Trophoblast cell (in vitro differentiated cells and primary cell): ENCODE results near the gene ZNF260.

Source experiments
- DNase-seq, 2 donors: peaks; one replicate each; pipeline ENCODE4 v3.0.0-alpha.2; 2016
- H2AFZ ChIP-seq: 2 replicates; pipeline ENCODE4 v1.6.1; 2013; ENCODE audit warnings: low read length, moderate library complexity, mild to moderate bottlenecking; ENCODE audit not compliant: insufficient read depth, poor library complexity
- H2AK5ac ChIP-seq: 2 replicates; pipeline ENCODE4 v1.6.1; 2013; ENCODE audit warnings: mild to moderate bottlenecking, low read length
- H2BK120ac ChIP-seq: 2 replicates; pipeline ENCODE4 v1.6.1; 2013; ENCODE audit warnings: low read length, mild to moderate bottlenecking, moderate library complexity; ENCODE audit not compliant: insufficient read depth, poor library complexity
- H2BK12ac ChIP-seq: 2 replicates; pipeline ENCODE4 v1.6.1; 2013; ENCODE audit warnings: mild to moderate bottlenecking, low read length, moderate library complexity
- H2BK5ac ChIP-seq: 2 replicates; pipeline ENCODE4 v1.6.1; 2013; ENCODE audit warnings: low read length, low read depth, moderate library complexity, mild to moderate bottlenecking; ENCODE audit not compliant: poor library complexity
- H3K14ac ChIP-seq: 2 replicates; pipeline ENCODE4 v1.6.1; 2013; ENCODE audit warnings: mild to moderate bottlenecking, low read length
- H3K18ac ChIP-seq: 2 replicates; pipeline ENCODE4 v1.6.1; 2013; ENCODE audit warnings: mild to moderate bottlenecking, low read length
- H3K23ac ChIP-seq: 2 replicates; pipeline ENCODE4 v1.6.1; 2013; ENCODE audit warnings: low read length
- H3K27ac ChIP-seq: 2 replicates; pipeline ENCODE4 v1.5.1; 2013; ENCODE audit warnings: low read depth, mild to moderate bottlenecking, inconsistent platforms, low read length, moderate library complexity
- H3K27me3 ChIP-seq: 2 replicates; pipeline ENCODE4 v1.6.1; 2013; ENCODE audit warnings: inconsistent platforms, mild to moderate bottlenecking, low read length, moderate library complexity; ENCODE audit not compliant: insufficient read depth
- H3K36me3 ChIP-seq, 2 experiments: 1 replicate in 1 of 2; 2 replicates in 1 of 2; pipeline ENCODE4 v1.6.1; 2013; ENCODE audit warnings: low read length in 2 of 2, mild to moderate bottlenecking in 2 of 2, moderate library complexity in 1 of 2; ENCODE audit not compliant: insufficient read depth in 2 of 2, control insufficient read depth in 1 of 2
- H3K4ac ChIP-seq: 2 replicates; pipeline ENCODE4 v1.6.1; 2013; ENCODE audit warnings: low read depth, mild to moderate bottlenecking, low read length, moderate library complexity
- H3K4me1 ChIP-seq, 2 experiments: 1 replicate in 1 of 2; 2 replicates in 1 of 2; pipeline ENCODE4 v1.6.1; 2013; ENCODE audit warnings: low read length in 2 of 2, mild to moderate bottlenecking in 2 of 2, moderate library complexity in 1 of 2; ENCODE audit not compliant: insufficient read depth in 2 of 2, control insufficient read depth in 1 of 2
- H3K4me2 ChIP-seq: 2 replicates; pipeline ENCODE4 v1.6.1; 2013; ENCODE audit warnings: inconsistent platforms, mild to moderate bottlenecking, low read length, moderate library complexity
- H3K4me3 ChIP-seq: 2 replicates; pipeline ENCODE4 v1.5.1; 2013; ENCODE audit warnings: mild to moderate bottlenecking, low read depth, low read length, inconsistent platforms
- H3K79me1 ChIP-seq: one replicate; pipeline ENCODE4 v1.6.1; 2013; ENCODE audit warnings: low read length
- H3K79me2 ChIP-seq: 2 replicates; pipeline ENCODE4 v1.6.1; 2013; ENCODE audit warnings: low read length, mild to moderate bottlenecking; ENCODE audit not compliant: control insufficient read depth, insufficient read depth, poor library complexity
- H3K9ac ChIP-seq: 2 replicates; pipeline ENCODE4 v1.6.1; 2013; ENCODE audit warnings: mild to moderate bottlenecking, low read length
- H3K9me3 ChIP-seq: 2 replicates; pipeline ENCODE4 v1.6.1; 2013; ENCODE audit warnings: low read depth, mild to moderate bottlenecking, control low read depth, inconsistent platforms, low read length; ENCODE audit not compliant: insufficient read depth
- H4K12ac ChIP-seq: 2 replicates; pipeline ENCODE4 v1.6.1; 2013; ENCODE audit warnings: low read depth, mild to moderate bottlenecking, low read length, moderate library complexity
- H4K8ac ChIP-seq: 2 replicates; pipeline ENCODE4 v1.6.1; 2013; ENCODE audit warnings: low read depth, mild to moderate bottlenecking, low read length, moderate library complexity
- H4K91ac ChIP-seq: one replicate; pipeline ENCODE4 v1.6.1; 2013; ENCODE audit warnings: low read depth, mild to moderate bottlenecking, low read length, moderate library complexity
- WGBS: extraction: QIAGEN DNeasy Blood & Tissue Kit; methylation state at CpG from one replicate; pipeline ENCODE4 v1.1.7; 2013; ENCODE audit warnings: missing lambda C conversion rate; ENCODE audit not compliant: insufficient read length, insufficient coverage; ENCODE audit errors: extremely low coverage; 5-methylcytosine and 5-hydroxymethylcytosine counted together

ZNF260 gene

GRCh38 chr19:36573020-36573894 is 45.2 kb upstream of the ZNF260 start, which contains the start of gene ZNF529:
Gene ZNF529 (minus strand): TSS chr19:36573292. CDS start chr19:36572346, 946 bp downstream.
- Histone ChIP-seq H3K4me3 (peak within 1 kb of the TSS; percentile 97), H3K23ac (no peak within 1 kb of the TSS)

GRCh38 chr19:36572593-36573019 is 44.5 kb upstream of the ZNF260 start:
- Histone ChIP-seq H3K79me1 (peaks cover 10% of the 10 kb centered on the region), H3K4ac (peak overlapping the region; percentile 67)

More at GRCh38 chr19:36573020-36573894, 45.2 kb upstream of the ZNF260 start, which contains the start of gene ZNF529:
- Histone ChIP-seq H3K36me3 (peaks cover 9 to 11% of the 10 kb centered on the region in 2 experiments), H4K91ac (peak within 1 kb of the TSS; percentile 82), H2BK12ac (no peak within 1 kb of the TSS), H3K79me2 (peaks cover 15% of the 10 kb centered on the region), H3K4me2 (peak within 1 kb of the TSS; percentile 87), H3K4ac (peak within 1 kb of the TSS; percentile 68), H2AK5ac (peak within 1 kb of the TSS; percentile 67), H3K14ac (peak within 1 kb of the TSS; percentile 86), H3K79me1 (peaks cover 10% of the 10 kb centered on the region), H3K9ac (peak within 1 kb of the TSS; percentile 96), H3K9me3 (no peaks in the 10 kb centered on the region), H2BK5ac (peak within 1 kb of the TSS; percentile 68), H3K27me3 (no peaks in the 10 kb centered on the region), H3K4me1 (peaks cover 3 to 6% of the 10 kb centered on the region in 2 experiments), H2BK120ac (peak within 1 kb of the TSS; percentile 74), H3K27ac (peak within 1 kb of the TSS; percentile 59), H3K18ac (peak within 1 kb of the TSS; percentile 76), H2AFZ (peak within 1 kb of the TSS; percentile 61), H4K12ac (peak within 1 kb of the TSS; percentile 77), H4K8ac (peak within 1 kb of the TSS; percentile 84)
- WGBS, result no CpG with 5 or more reads among the region's 66 CpGs
- DNase-seq, result peak; percentile 92 to 93

DNA sequence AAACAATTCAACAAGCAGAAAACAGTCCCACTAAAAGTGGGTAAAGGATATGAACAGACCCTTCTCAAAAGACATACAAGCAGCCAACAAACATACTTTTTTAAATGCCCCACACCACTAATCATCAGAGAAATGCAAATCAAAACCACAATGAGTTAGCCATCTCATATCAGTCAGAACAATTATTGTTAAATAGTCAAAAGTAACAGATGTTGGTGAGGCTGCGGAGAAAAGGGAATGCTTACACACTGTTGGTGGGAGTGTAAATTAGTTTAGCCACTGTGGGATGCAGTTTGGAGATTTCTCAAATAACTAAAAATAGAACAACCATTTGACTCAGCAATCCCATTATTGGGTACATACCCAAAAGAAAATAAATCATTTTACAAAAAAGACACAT is 36.3 kb upstream of the ZNF260 start:
- H3K4me3 ChIP-seq, result no peak overlapping the region
- no peaks in the 10 kb centered on the region for H3K79me2 ChIP-seq
- H2BK120ac ChIP-seq, result no peak overlapping the region
- no peak overlapping the region for H2AK5ac ChIP-seq
- peaks cover 5 to 9% of the 10 kb centered on the region in 2 experiments for H3K36me3 ChIP-seq
- H3K4me2 ChIP-seq, result no peak overlapping the region
- no peak overlapping the region for H3K18ac ChIP-seq
- no peak overlapping the region for H3K9ac ChIP-seq
- no CpG with 5 or more reads among the region's 1 CpG for WGBS
- H4K12ac ChIP-seq, result no peak overlapping the region
- no peaks in the 10 kb centered on the region for H3K4me1 ChIP-seq
- no peak overlapping the region for H4K8ac ChIP-seq
- no peaks in the 10 kb centered on the region for H3K27me3 ChIP-seq
- H2AFZ ChIP-seq, result no peak overlapping the region
- peaks cover 9% of the 10 kb centered on the region for H3K9me3 ChIP-seq
- no peaks in the 10 kb centered on the region for H3K79me1 ChIP-seq
- H4K91ac ChIP-seq, result no peak overlapping the region
- no peak overlapping the region for H3K27ac ChIP-seq
- no peak overlapping the region for H3K4ac ChIP-seq
- H2BK12ac ChIP-seq, result no peak overlapping the region
- no peak for DNase-seq
- H2BK5ac ChIP-seq, result no peak overlapping the region
- no peak overlapping the region for H3K14ac ChIP-seq
- no peak overlapping the region for H3K23ac ChIP-seq

More at GRCh38 chr19:36572593-36573019, 44.5 kb upstream of the ZNF260 start:
- Histone ChIP-seq H4K8ac (peak overlapping the region; percentile 52), H3K36me3 (peaks cover 9 to 11% of the 10 kb centered on the region in 2 experiments), H3K9me3 (no peaks in the 10 kb centered on the region), H3K4me2 (peak overlapping the region; percentile 59), H3K4me1 (peaks cover 3 to 6% of the 10 kb centered on the region in 2 experiments), H2AK5ac (no peak overlapping the region), H3K27me3 (no peaks in the 10 kb centered on the region), H3K14ac (peak overlapping the region; percentile 23), H2AFZ (peak overlapping the region; percentile 53), H2BK120ac (peak overlapping the region; percentile 4), H3K4me3 (peak overlapping the region; percentile 97), H3K18ac (no peak overlapping the region), H3K79me2 (peaks cover 15% of the 10 kb centered on the region), H3K9ac (peak overlapping the region; percentile 82), H2BK5ac (no peak overlapping the region), H4K12ac (no peak overlapping the region), H3K23ac (no peak overlapping the region), H2BK12ac (no peak overlapping the region), H3K27ac (no peak overlapping the region), H4K91ac (peak overlapping the region; percentile 36)
- WGBS, result no CpG with 5 or more reads among the region's 11 CpGs
- no peak for DNase-seq

DNA sequence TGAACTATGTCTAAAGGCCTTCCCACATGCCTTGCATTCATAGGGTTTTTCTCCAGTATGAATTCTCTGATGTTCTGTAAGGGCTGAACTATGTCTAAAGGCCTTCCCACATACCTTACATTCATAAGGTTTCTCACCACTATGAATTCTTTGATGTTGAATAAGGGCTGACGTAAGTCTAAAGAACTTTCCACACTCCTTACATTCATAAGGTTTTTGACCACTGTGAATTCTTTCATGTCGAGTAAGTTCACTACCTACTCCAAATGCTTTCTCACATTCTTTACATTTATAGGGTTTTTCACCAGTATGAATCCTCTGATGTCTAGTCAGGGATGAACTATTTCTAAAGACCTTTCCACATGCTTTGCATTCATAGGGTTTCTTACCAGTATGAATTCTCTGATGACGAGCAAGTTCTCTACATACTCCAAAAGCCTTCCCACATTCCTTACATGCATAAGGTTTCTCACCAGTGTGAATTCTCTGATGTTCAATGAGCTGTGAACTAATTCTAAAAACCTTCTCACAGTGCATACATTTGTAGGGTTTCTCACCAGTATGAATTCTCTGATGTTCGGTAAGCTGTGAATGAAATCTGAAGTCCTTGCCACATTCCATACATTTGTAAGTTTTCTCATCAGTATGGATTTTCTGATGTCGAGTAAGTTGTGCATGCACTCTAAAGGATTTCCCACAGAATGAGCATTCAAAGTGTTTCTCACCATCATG is 19.1 kb upstream of the ZNF260 start:
- no peak overlapping the region for H2BK120ac ChIP-seq
- no CpG with 5 or more reads among the region's 5 CpGs for WGBS
- H3K27ac ChIP-seq, result no peak overlapping the region
- no peak overlapping the region for H3K23ac ChIP-seq
- peak in 1 of 2 donors; percentile 53 for DNase-seq
- no peaks in the 10 kb centered on the region for H3K4me1 ChIP-seq
- H3K9me3 ChIP-seq, result peaks cover 13% of the 10 kb centered on the region
- H3K9ac ChIP-seq, result no peak overlapping the region
- H3K79me2 ChIP-seq, result no peaks in the 10 kb centered on the region
- no peak overlapping the region for H3K14ac ChIP-seq
- H4K12ac ChIP-seq, result no peak overlapping the region
- H3K18ac ChIP-seq, result no peak overlapping the region
- no peaks in the 10 kb centered on the region for H3K27me3 ChIP-seq
- no peaks in the 10 kb centered on the region for H3K79me1 ChIP-seq
- H4K8ac ChIP-seq, result no peak overlapping the region
- no peak overlapping the region for H3K4me2 ChIP-seq
- H2AFZ ChIP-seq, result no peak overlapping the region
- H3K4me3 ChIP-seq, result no peak overlapping the region
- H4K91ac ChIP-seq, result no peak overlapping the region
- H3K4ac ChIP-seq, result no peak overlapping the region
- no peak overlapping the region for H2AK5ac ChIP-seq
- H3K36me3 ChIP-seq, result peaks cover 18 to 24% of the 10 kb centered on the region in 2 experiments
- H2BK12ac ChIP-seq, result no peak overlapping the region
- no peak overlapping the region for H2BK5ac ChIP-seq
